ENCODE measurements around the gene EXT2.

- TF ChIP-seq CTCF (conservative IDR thresholded peaks at IDR 0.05; ENCODE audit: low read depth in 2 of 2) (no peak), CREB1 (CRISPR knock-in tag; IDR thresholded peaks at IDR 0.05; ENCODE audit: low read depth) (no peak), POLR2AphosphoS5 (IDR thresholded peaks at IDR 0.05; ENCODE audit: low read depth) (no peak), REST (IDR thresholded peaks at IDR 0.05; ENCODE audit: unreplicated experiment) (no peak), EZH2 (IDR thresholded peaks at IDR 0.05; ENCODE audit: low read depth, unreplicated experiment) (no peak), STAT1 (IDR thresholded peaks at IDR 0.05; ENCODE audit: unreplicated experiment) (no peak), ETS1 (IDR thresholded peaks at IDR 0.05) (no peak), EZH2phosphoT487 (IDR thresholded peaks at IDR 0.05; ENCODE audit: unreplicated experiment) (no peak)
These were observed 54.2 kb downstream of the EXT2 start for GRCh38 chr11:44149651-44150050.
